OCI-LY1 (cell line): ENCODE data around the gene ECSCR.
"Not testable (repeated sequence)": the region's sequence is repeated elsewhere in the genome, so short reads cannot be mapped to it uniquely, and the experiment has no call there.

Experiments used
- H2AFZ ChIP-seq: fragments of 200-600 bp; sonication (generic), shearing (Covaris generic); 2 replicates; pipeline ENCODE4 v1.6.0; 2014; ENCODE audit warnings: antibody characterized with exemption, mild to moderate bottlenecking, low read length
- H3F3A ChIP-seq: fragments of 200-600 bp; sonication (generic), shearing (Covaris generic); 2 replicates; pipeline ENCODE4 v1.6.0; 2014; ENCODE audit warnings: mild to moderate bottlenecking, antibody characterized with exemption, low read length, moderate library complexity; ENCODE audit not compliant: insufficient read depth
- H3K27ac ChIP-seq: fragments of 200-600 bp; sonication (generic); 2 replicates; pipeline ENCODE4 v1.5.1; 2014; ENCODE audit warnings: low read length, mixed run types, mild to moderate bottlenecking, low read depth; ENCODE audit not compliant: poor library complexity, severe bottlenecking
- H3K27me3 ChIP-seq: fragments of 200-600 bp; sonication (generic); 2 replicates; pipeline ENCODE4 v1.6.0; 2014; ENCODE audit warnings: antibody characterized with exemption, mild to moderate bottlenecking, low read length, moderate library complexity; ENCODE audit not compliant: insufficient read depth
- H3K36me3 ChIP-seq: fragments of 200-600 bp; sonication (generic); 2 replicates; pipeline ENCODE4 v1.6.1; 2014; ENCODE audit warnings: mild to moderate bottlenecking, antibody characterized with exemption, low read length, moderate library complexity, mixed read lengths; ENCODE audit not compliant: insufficient read depth
- H3K4me1 ChIP-seq: fragments of 200-600 bp; sonication (generic); 2 replicates; pipeline ENCODE4 v1.5.1; 2014; ENCODE audit warnings: mild to moderate bottlenecking, low read length, moderate library complexity; ENCODE audit not compliant: insufficient read depth, severe bottlenecking
- H3K4me2 ChIP-seq: fragments of 200-600 bp; sonication (generic), shearing (Covaris generic); 2 replicates; pipeline ENCODE4 v1.6.1; 2014; ENCODE audit warnings: low read length
- H3K4me3 ChIP-seq: fragments of 200-600 bp; sonication (generic); 2 replicates; pipeline ENCODE4 v1.5.1; 2014; ENCODE audit warnings: low read length, low read depth, mild to moderate bottlenecking, mixed read lengths; ENCODE audit not compliant: poor library complexity, severe bottlenecking
- H3K79me2 ChIP-seq: fragments of 200-600 bp; shearing (Covaris generic); 2 replicates; pipeline ENCODE4 v1.6.1; 2016; ENCODE audit warnings: mixed run types, low read length, mixed read lengths; ENCODE audit not compliant: insufficient read depth
- H3K9ac ChIP-seq: fragments of 200-600 bp; sonication (generic), shearing (Covaris generic); 2 replicates; pipeline ENCODE4 v1.6.1; 2014; ENCODE audit warnings: mild to moderate bottlenecking, low read length, mixed read lengths
- H3K9me2 ChIP-seq: fragments of 200-600 bp; sonication (generic), shearing (Covaris generic); 2 replicates; pipeline ENCODE4 v1.6.1; 2014; ENCODE audit warnings: low read depth, mild to moderate bottlenecking, low read length, mixed read lengths
- H3K9me3 ChIP-seq: fragments of 200-600 bp; shearing (Covaris generic); 2 replicates; pipeline ENCODE4 v1.6.1; 2014; ENCODE audit warnings: low read length, mixed read lengths
- H4K20me1 ChIP-seq: fragments of 200-600 bp; sonication (generic), shearing (Covaris generic); 2 replicates; pipeline ENCODE4 v1.6.0; 2016; ENCODE audit warnings: mild to moderate bottlenecking, low read length; ENCODE audit not compliant: insufficient read depth
- CTCF ChIP-seq: fragments of 200-600 bp; sonication (generic), shearing (Covaris generic); IDR thresholded peaks from 2 replicates; pipeline ENCODE4 v1.5.1; 2017; ENCODE audit warnings: mild to moderate bottlenecking, antibody characterized with exemption, low read length, moderate library complexity, mixed read lengths
- EZH2 ChIP-seq: fragments of 200-600 bp; sonication (generic), shearing (Covaris generic); IDR thresholded peaks from 2 replicates; pipeline ENCODE4 v1.8.0; 2017; ENCODE audit warnings: borderline replicate concordance, mixed run types, mild to moderate bottlenecking, antibody characterized with exemption, low read length, moderate library complexity, mixed read lengths

ECSCR gene

GRCh38 chr5:139492700-139493192 lies 30.2 kb upstream of the ECSCR start:
- Histone ChIP-seq H3F3A (no peaks in the 10 kb centered on the region), H3K36me3 (no peaks in the 10 kb centered on the region), H3K4me3 (no peak overlapping the region), H2AFZ (no peak overlapping the region), H3K9ac (no peak overlapping the region), H3K27me3 (no peaks in the 10 kb centered on the region), H3K9me3 (no peaks in the 10 kb centered on the region), H4K20me1 (no peaks in the 10 kb centered on the region), H3K4me1 (no peaks in the 10 kb centered on the region), H3K9me2 (no peaks in the 10 kb centered on the region), H3K79me2 (no peaks in the 10 kb centered on the region), H3K27ac (no peak overlapping the region), H3K4me2 (no peak overlapping the region)
- TF ChIP-seq EZH2, result no peak
- no peak for TF ChIP-seq CTCF

DNA sequence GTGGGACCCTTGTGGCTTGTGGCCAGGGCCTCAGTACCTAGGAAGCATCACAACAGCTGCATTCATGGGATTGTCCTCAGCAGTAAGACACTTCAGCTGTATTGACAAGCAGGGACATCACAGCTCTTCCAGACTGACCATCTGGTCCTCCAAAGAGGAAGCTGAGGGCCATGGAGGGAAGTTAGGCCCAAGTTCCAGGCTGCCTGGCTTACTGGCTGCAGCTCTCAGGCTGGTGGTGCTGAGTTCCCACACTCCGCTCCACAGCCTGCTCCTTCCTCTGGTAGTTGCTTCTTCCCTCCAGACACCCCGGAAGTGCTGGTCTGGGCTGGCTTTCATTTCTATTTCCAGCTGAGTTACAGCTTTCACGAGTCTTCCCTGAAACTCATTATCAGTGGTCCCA lies 25.7 kb upstream of the ECSCR start:
- H3K79me2 ChIP-seq, result no peaks in the 10 kb centered on the region
- TF ChIP-seq EZH2 (no peak), CTCF (no peak)
- no peaks in the 10 kb centered on the region for H3K9me2 ChIP-seq
- no peak overlapping the region for H3K4me3 ChIP-seq
- no peaks in the 10 kb centered on the region for H3K9me3 ChIP-seq
- H3F3A ChIP-seq, result no peaks in the 10 kb centered on the region
- H3K36me3 ChIP-seq, result no peaks in the 10 kb centered on the region
- no peak overlapping the region for H3K9ac ChIP-seq
- H3K27ac ChIP-seq, result no peak overlapping the region
- no peaks in the 10 kb centered on the region for H3K4me1 ChIP-seq
- H3K4me2 ChIP-seq, result no peak overlapping the region
- H2AFZ ChIP-seq, result no peak overlapping the region
- H4K20me1 ChIP-seq, result no peaks in the 10 kb centered on the region
- H3K27me3 ChIP-seq, result 0 out of 2 replicates have a peak, but pooled peaks cover 5% of the 10 kb centered on the region

DNA sequence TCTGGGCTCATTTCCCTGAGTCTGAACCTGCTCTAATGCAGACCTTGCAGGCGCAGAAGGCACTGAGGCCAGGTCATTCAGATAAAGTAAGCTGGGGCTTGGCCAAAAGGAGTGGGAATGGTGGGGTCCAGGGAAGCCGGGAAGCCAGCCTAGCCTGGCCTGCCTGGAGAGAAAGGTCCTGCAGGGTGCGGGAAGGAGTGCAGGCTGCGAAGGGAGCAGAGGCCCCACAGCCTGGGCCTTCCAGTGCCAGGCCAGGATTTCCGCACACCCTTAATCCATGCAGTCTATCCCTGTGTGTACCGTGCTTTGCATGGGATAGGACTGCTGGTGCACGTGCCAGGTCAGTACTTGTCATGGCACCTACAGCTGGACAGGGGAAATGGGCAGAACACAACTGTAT lies 23.7 kb upstream of the ECSCR start:
- Histone ChIP-seq H2AFZ (no peak overlapping the region), H3K79me2 (no peaks in the 10 kb centered on the region), H3K9me3 (no peaks in the 10 kb centered on the region), H4K20me1 (no peaks in the 10 kb centered on the region), H3K4me2 (no peak overlapping the region), H3K4me1 (no peaks in the 10 kb centered on the region), H3K4me3 (no peak overlapping the region), H3K36me3 (no peaks in the 10 kb centered on the region), H3K27ac (no peak overlapping the region), H3F3A (no peaks in the 10 kb centered on the region), H3K9ac (no peak overlapping the region), H3K9me2 (no peaks in the 10 kb centered on the region), H3K27me3 (0 out of 2 replicates have a peak, but pooled peaks cover 5% of the 10 kb centered on the region)
- no peak for TF ChIP-seq EZH2
- no peak for TF ChIP-seq CTCF

- H4K20me1 ChIP-seq, H2AFZ ChIP-seq, H3K9me2 ChIP-seq, H3F3A ChIP-seq, H3K27me3 ChIP-seq, H3K4me3 ChIP-seq, H3K9ac ChIP-seq, H3K36me3 ChIP-seq, H3K79me2 ChIP-seq, H3K9me3 ChIP-seq, H3K27ac ChIP-seq, H3K4me1 ChIP-seq, H3K4me2 ChIP-seq: not testable (repeated sequence)
Observed at GRCh38 chr5:139482890-139483208, 20.3 kb upstream of the ECSCR start.
